Smooth muscle cell of the brain vasculature (primary cell): ENCODE data around the gene B3GNT8.
"Not testable (repeated sequence)": the region's sequence is repeated elsewhere in the genome, so short reads cannot be mapped to it uniquely, and the experiment has no call there.

Experiments used
- DNase-seq: peaks from one replicate; pipeline ENCODE4 v3.0.0-alpha.2; 2012; ENCODE audit warnings: low read depth, low spot score

Gene B3GNT8

GRCh38 chr19:41426952-41427646 lies at the start of gene B3GNT8:
Gene B3GNT8 (minus strand): TSS chr19:41427374. CDS start chr19:41426778, 596 bp downstream.
- peak; percentile 21 for DNase-seq

- DNase-seq, result no peak
These were observed 49.4 kb upstream of the B3GNT8 start for GRCh38 chr19:41476583-41476982.

- DNase-seq, result not testable (repeated sequence)
These were observed 36.4 kb upstream of the B3GNT8 start for GRCh38 chr19:41463257-41464256.

GRCh38 chr19:41462497-41462896 lies 35.3 kb upstream of the B3GNT8 start:
- DNase-seq, result no peak

GRCh38 chr19:41457241-41457640 lies 30.1 kb upstream of the B3GNT8 start:
- DNase-seq, result no peak

- DNase-seq, result no peak
These were observed 29.3 kb upstream of the B3GNT8 start for GRCh38 chr19:41456342-41456918.

GRCh38 chr19:41455936-41456335 lies 28.8 kb upstream of the B3GNT8 start:
- DNase-seq, result no peak

- no peak for DNase-seq
These were observed 25.6 kb upstream of the B3GNT8 start for GRCh38 chr19:41452584-41453275.

GRCh38 chr19:41449865-41450178 lies 22.6 kb upstream of the B3GNT8 start:
- DNase-seq, result no peak

GRCh38 chr19:41449079-41449864 lies 22.1 kb upstream of the B3GNT8 start:
- no peak for DNase-seq

- no peak for DNase-seq
These were observed 20.7 kb upstream of the B3GNT8 start for GRCh38 chr19:41447732-41448332.

- no peak for DNase-seq
These were observed 18.4 kb upstream of the B3GNT8 start for GRCh38 chr19:41445575-41445974.

GRCh38 chr19:41443813-41444455 lies 16.8 kb upstream of the B3GNT8 start:
- DNase-seq, result no peak

- DNase-seq, result no peak
These were observed 15.5 kb upstream of the B3GNT8 start, which contains the start of gene ERICH4 for GRCh38 chr19:41442473-41443355. Gene ERICH4 (plus strand): TSS chr19:41443156. CDS start chr19:41443170, 14 bp downstream.

GRCh38 chr19:41441321-41441945 lies 14.3 kb upstream of the B3GNT8 start:
- no peak for DNase-seq

- peak; percentile 94 for DNase-seq
These were observed 12.5 kb upstream of the B3GNT8 start, which contains the start of gene DMAC2 for GRCh38 chr19:41439441-41440222. Gene DMAC2 (minus strand): TSS chr19:41439912. CDS start chr19:41439899, 13 bp downstream.

- DNase-seq, result no peak
These were observed 10.9 kb upstream of the B3GNT8 start for GRCh38 chr19:41437944-41438574.
